CD4-positive, CD25-positive, alpha-beta regulatory T cell (primary cell): ENCODE data around the gene PPP1R12B. TPM values are rescaled to one million over a fixed set of nuclear protein-coding genes. Genes with fewer than 3 reads are reported as not detected.
A peak's percentile ranks its signal among the peaks of the same experiment; 100 is the strongest.
"Not testable (repeated sequence)": the region's sequence is repeated elsewhere in the genome, so short reads cannot be mapped to it uniquely, and the experiment has no call there.

Source experiments
- ATAC-seq, 2 donors: fragments of 150-1000 bp; cut with Tn5 transposase; one replicate each; pipeline ENCODE4 v1.10.0; 2021; ENCODE audit warnings: low read depth in 2 of 2, moderate number of reproducible peaks in 2 of 2, moderate library complexity in 1 of 2
- DNase-seq, 3 donors: peaks; one replicate each; pipeline versions ENCODE4 v3.0.0 to v3.0.0-alpha.2; 2012 to 2022; ENCODE audit warnings: mixed read lengths in 1 of 3
- H3K27ac ChIP-seq: one replicate; pipeline ENCODE4 v1.7.0; 2013; ENCODE audit warnings: mild to moderate bottlenecking, low read length; ENCODE audit not compliant: insufficient read depth, poor library complexity, severe bottlenecking
- H3K27me3 ChIP-seq: one replicate; pipeline ENCODE4 v1.7.0; 2013; ENCODE audit warnings: low read length; ENCODE audit not compliant: control insufficient read depth, insufficient read depth
- H3K36me3 ChIP-seq: one replicate; pipeline ENCODE4 v1.7.0; 2013; ENCODE audit warnings: mild to moderate bottlenecking, low read length, moderate library complexity; ENCODE audit not compliant: control insufficient read depth, insufficient read depth
- H3K4me1 ChIP-seq: 2 replicates; pipeline ENCODE4 v1.7.0; 2013; ENCODE audit warnings: mild to moderate bottlenecking, low read length; ENCODE audit not compliant: insufficient read depth, control insufficient read depth, poor library complexity, severe bottlenecking
- H3K4me3 ChIP-seq: one replicate; pipeline ENCODE4 v1.7.0; 2013; ENCODE audit warnings: low read depth, mild to moderate bottlenecking, low read length, moderate library complexity
- H3K9me3 ChIP-seq, 2 experiments: 1 replicate in 1 of 2; 2 replicates in 1 of 2; pipeline ENCODE4 v1.7.0; 2013; ENCODE audit warnings: low read length in 2 of 2, mild to moderate bottlenecking in 1 of 2, moderate library complexity in 1 of 2; ENCODE audit not compliant: control insufficient read depth in 2 of 2
- H3K27ac Mint-ChIP-seq, 3 donors: one replicate each; pipeline ENCODE4 v1.8.0; 2020 to 2022; ENCODE audit warnings: mild to moderate bottlenecking in 3 of 3, mixed read lengths in 3 of 3, moderate library complexity in 2 of 3
- H3K27me3 Mint-ChIP-seq: one replicate; pipeline ENCODE4 v1.8.0; 2022; ENCODE audit warnings: mild to moderate bottlenecking, mixed read lengths
- H3K36me3 Mint-ChIP-seq: one replicate; pipeline ENCODE4 v1.8.0; 2020; ENCODE audit warnings: mixed read lengths
- H3K4me1 Mint-ChIP-seq, 4 donors: one replicate each; pipeline ENCODE4 v1.8.0; 2020 to 2022; ENCODE audit warnings: mixed read lengths in 4 of 4, mild to moderate bottlenecking in 1 of 4
- H3K4me3 Mint-ChIP-seq, 4 donors: one replicate each; pipeline ENCODE4 v1.8.0; 2020 to 2022; ENCODE audit warnings: mild to moderate bottlenecking in 4 of 4, mixed read lengths in 4 of 4, moderate library complexity in 3 of 4
- H3K9me3 Mint-ChIP-seq, 7 donors: one replicate each; pipeline ENCODE4 v1.8.0; 2020 to 2022; ENCODE audit warnings: mixed read lengths in 7 of 7, mild to moderate bottlenecking in 3 of 7, moderate library complexity in 2 of 7
- polyA plus RNA-seq, 4 donors: library from polyadenylated mRNA; unstranded; fragments of 300-500 nt; fragmentation: Illumina TruSeq; gene quantifications; one replicate each; pipeline ENCODE4 v1.2.3, GENCODE V29; 2021
- total RNA-seq: library from RNA; stranded (reverse); gene quantifications from one replicate; pipeline ENCODE4 v1.2.3, GENCODE V29; 2022

PPP1R12B gene
- total and polyA plus RNA-seq, 5 donors from 2014 or later, result 3.8 to 32.5 (median 4.2) TPM

GRCh38 chr1:202420422-202421094 lies 72.1 kb downstream of the PPP1R12B start:
- not testable (repeated sequence) for DNase-seq, H3K27ac Mint-ChIP-seq, H3K4me3 ChIP-seq, ATAC-seq, H3K36me3 ChIP-seq, H3K4me3 Mint-ChIP-seq, H3K9me3 ChIP-seq, H3K4me1 ChIP-seq, H3K27me3 Mint-ChIP-seq, H3K27ac ChIP-seq, H3K9me3 Mint-ChIP-seq, H3K4me1 Mint-ChIP-seq, H3K27me3 ChIP-seq
- peaks cover 30% of the 10 kb centered on the region for H3K36me3 Mint-ChIP-seq

DNA sequence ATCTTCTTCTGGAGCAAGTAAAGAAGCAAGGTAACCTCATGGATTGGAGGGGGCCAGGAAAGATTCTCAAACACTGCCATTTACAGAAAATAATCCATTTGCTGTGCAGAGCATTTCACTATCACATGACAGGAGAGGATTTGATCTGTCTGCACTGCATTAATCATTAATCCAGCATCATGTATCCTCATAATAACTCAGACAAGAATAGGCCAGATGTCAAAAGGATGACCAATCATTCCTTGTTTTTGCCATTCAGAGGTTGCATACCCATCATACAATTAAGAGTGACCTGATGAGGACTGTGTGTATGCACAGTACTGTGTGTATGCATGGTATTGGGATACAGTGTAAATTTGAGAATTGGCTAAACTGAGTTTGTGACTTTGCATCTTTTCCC lies 74.2 kb downstream of the PPP1R12B start:
- not testable (repeated sequence) for H3K9me3 Mint-ChIP-seq, H3K9me3 ChIP-seq, H3K27ac Mint-ChIP-seq, H3K4me1 Mint-ChIP-seq, H3K4me3 ChIP-seq, H3K27ac ChIP-seq, H3K36me3 ChIP-seq, DNase-seq, H3K4me3 Mint-ChIP-seq, H3K27me3 Mint-ChIP-seq, ATAC-seq, H3K4me1 ChIP-seq, H3K27me3 ChIP-seq
- peaks cover 31% of the 10 kb centered on the region for H3K36me3 Mint-ChIP-seq

DNA sequence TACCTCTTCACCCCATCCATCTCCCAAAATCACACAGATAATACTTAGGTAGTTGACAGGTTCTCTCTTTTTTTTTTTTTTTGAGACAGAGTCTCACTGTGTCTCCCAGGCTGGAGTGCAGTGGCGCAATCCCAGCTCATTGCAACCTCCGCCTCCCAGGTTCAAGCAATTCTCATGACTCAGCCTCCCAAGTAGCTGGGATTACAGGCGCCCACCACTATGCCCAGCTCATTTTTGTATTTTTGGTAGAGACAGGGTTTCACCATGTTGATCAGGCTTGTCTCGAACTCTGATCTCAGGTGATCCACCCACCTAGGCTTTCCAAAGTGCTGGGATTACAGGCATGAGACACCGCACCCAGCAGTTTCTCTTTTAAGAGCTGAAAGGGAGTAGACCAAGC lies 75.8 kb downstream of the PPP1R12B start:
- H3K36me3 Mint-ChIP-seq, result peaks cover 34% of the 10 kb centered on the region
- not testable (repeated sequence) for H3K36me3 ChIP-seq, H3K4me1 ChIP-seq, DNase-seq, H3K4me1 Mint-ChIP-seq, H3K27me3 ChIP-seq, H3K27ac ChIP-seq, H3K9me3 ChIP-seq, H3K27ac Mint-ChIP-seq, H3K4me3 Mint-ChIP-seq, H3K4me3 ChIP-seq, H3K9me3 Mint-ChIP-seq, H3K27me3 Mint-ChIP-seq, ATAC-seq

DNA sequence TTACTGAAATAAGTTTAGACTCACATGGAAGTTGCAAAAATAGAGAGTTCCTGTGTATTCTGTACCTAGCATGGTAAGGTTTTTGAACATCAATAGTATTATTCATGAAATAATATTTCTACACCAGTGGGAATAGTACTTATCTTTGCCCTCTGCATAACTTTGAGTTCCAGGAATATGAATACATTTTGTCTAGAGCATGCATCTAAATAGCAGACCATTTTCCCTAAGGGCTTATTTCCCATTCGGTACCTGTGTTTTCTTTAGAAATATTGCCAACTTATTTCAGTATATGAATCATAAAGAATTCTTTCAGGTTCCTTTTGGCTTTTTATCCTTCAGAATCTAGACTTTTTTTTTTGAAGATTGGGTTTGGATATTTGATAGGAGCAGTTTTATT lies 81.6 kb downstream of the PPP1R12B start:
- H3K27ac Mint-ChIP-seq, H3K27me3 Mint-ChIP-seq, H3K4me1 ChIP-seq, H3K27me3 ChIP-seq, H3K27ac ChIP-seq, DNase-seq, H3K4me3 Mint-ChIP-seq, H3K4me1 Mint-ChIP-seq, H3K4me3 ChIP-seq, H3K9me3 ChIP-seq, H3K9me3 Mint-ChIP-seq, ATAC-seq: not testable (repeated sequence)
- peaks cover 26% of the 10 kb centered on the region for H3K36me3 ChIP-seq
- peaks cover 54% of the 10 kb centered on the region for H3K36me3 Mint-ChIP-seq

GRCh38 chr1:202432338-202432737 lies 83.8 kb downstream of the PPP1R12B start:
- not testable (repeated sequence) for ATAC-seq, H3K27me3 ChIP-seq, H3K4me1 Mint-ChIP-seq, H3K4me3 Mint-ChIP-seq, H3K9me3 ChIP-seq, H3K27me3 Mint-ChIP-seq, H3K27ac ChIP-seq, H3K4me3 ChIP-seq, H3K9me3 Mint-ChIP-seq, H3K4me1 ChIP-seq, DNase-seq, H3K27ac Mint-ChIP-seq
- peaks cover 55% of the 10 kb centered on the region for H3K36me3 Mint-ChIP-seq
- H3K36me3 ChIP-seq, result peaks cover 38% of the 10 kb centered on the region

DNA sequence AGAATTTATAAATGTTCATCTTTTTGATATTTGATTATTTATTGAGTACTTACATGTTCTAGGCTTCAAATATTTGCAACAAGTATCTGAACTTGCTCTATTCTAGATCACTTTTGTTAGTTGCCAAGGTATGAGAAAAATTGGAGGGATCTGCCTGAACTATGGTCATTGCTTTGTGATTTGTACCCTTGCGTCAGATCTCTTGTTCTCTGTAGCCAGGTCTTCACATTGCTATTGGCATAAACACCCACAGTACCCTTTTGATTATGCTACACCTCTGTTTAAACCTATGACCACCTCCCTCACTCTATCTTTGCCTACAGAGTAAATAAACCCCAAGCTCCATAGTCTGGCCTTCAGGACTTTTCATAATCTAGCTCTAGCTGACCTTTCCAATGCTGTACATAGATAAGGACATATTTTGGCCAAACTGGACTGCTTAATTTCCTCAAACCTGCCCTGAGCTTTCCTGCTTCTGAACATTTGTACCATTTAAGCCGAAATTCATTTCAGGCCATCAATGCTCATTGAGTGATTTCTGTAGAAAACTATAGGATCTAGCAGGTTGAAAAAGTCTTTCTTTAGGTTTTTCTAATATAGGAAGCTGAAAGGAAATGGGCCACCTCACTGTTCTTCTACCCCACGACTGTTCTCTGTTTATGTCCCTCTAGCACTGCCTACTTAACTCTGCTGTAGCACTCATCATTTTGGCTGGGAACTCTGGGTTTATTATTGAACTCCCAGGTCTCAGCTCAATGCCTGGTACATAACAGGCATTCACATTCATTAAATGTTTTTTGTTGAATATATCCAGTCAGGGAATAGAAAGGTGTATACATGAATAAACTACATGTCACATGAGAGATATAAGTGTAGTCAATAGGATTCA lies 84.9 kb downstream of the PPP1R12B start:
- Mint-ChIP-seq H3K4me1 (peaks cover 0 to 4% (median under 1%) of the 10 kb centered on the region in 4 donors), H3K27me3 (no peaks in the 10 kb centered on the region), H3K27ac (peak overlapping the region in 1 of 3 donors; percentile 41), H3K36me3 (peaks cover 55% of the 10 kb centered on the region), H3K4me3 (no peak overlapping the region), H3K9me3 (no peaks in the 10 kb centered on the region)
- Histone ChIP-seq H3K4me1 (no peaks in the 10 kb centered on the region), H3K9me3 (no peaks in the 10 kb centered on the region), H3K27ac (no peak overlapping the region), H3K4me3 (no peak overlapping the region), H3K36me3 (peaks cover 46% of the 10 kb centered on the region), H3K27me3 (no peaks in the 10 kb centered on the region)
- ATAC-seq (no peak), DNase-seq (no peak)

DNA sequence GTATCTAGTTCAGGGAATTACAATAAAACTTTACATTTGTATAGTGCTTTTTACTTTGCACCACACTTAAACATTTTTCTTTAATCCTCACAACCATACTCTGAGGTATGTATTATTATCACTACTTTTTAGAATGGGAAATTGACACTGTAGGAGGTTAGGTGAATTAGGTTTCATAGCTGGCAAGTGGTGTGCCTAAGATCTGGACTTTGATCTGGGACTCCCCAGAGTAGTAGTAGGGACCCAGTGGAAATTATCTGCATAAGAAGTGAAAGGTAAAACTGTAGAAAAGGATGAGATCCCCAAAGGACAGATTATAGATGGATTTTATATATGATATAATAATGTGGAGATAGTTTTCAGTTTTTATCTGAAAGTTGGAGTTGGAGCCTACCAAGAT lies 85.6 kb downstream of the PPP1R12B start:
- Mint-ChIP-seq H3K9me3 (no peaks in the 10 kb centered on the region), H3K4me3 (no peak overlapping the region), H3K4me1 (peaks cover 0 to 4% (median 0%) of the 10 kb centered on the region in 4 donors), H3K27me3 (no peaks in the 10 kb centered on the region), H3K27ac (no peak overlapping the region), H3K36me3 (peaks cover 50% of the 10 kb centered on the region)
- ATAC-seq (no peak), DNase-seq (no peak)
- peaks cover 51% of the 10 kb centered on the region for H3K36me3 ChIP-seq
- no peak overlapping the region for H3K27ac ChIP-seq
- no peaks in the 10 kb centered on the region for H3K9me3 ChIP-seq
- no peak overlapping the region for H3K4me3 ChIP-seq
- no peaks in the 10 kb centered on the region for H3K4me1 ChIP-seq
- no peaks in the 10 kb centered on the region for H3K27me3 ChIP-seq
